SK-N-SH (cell line): Measurements from ENCODE around the gene DLG2. TPM values are rescaled to one million over a fixed set of nuclear protein-coding genes. Genes with fewer than 3 reads are reported as not detected.

Experiments used
- CTCF ChIA-PET: fragments of 300-600, 350-600 bp; formaldehyde crosslinking; extraction: SDS; loops from one replicate; lab custom pipeline; 2021; lab: Yijun Ruan, JAX
- POLR2A ChIA-PET: fragments of 350-600 bp; sonication (Branson Sonifier 250); formaldehyde crosslinking; extraction: SDS; loops from one replicate; lab custom pipeline; 2020; ENCODE audit warnings: antibody characterized with exemption, inconsistent platforms; lab: Yijun Ruan, JAX
- DNase-seq: peaks from one replicate; pipeline ENCODE4 v3.0.0; 2012
- H2AFZ ChIP-seq: fragments of 200-600 bp; sonication (generic); 2 replicates; pipeline ENCODE4 v1.8.1; 2016; ENCODE audit warnings: antibody characterized with exemption, mild to moderate bottlenecking, low read depth
- H3F3A ChIP-seq: fragments of 200-600 bp; sonication (generic); replicated peaks from 2 replicates; pipeline ENCODE3; 2016; ENCODE audit warnings: antibody characterized with exemption, mild to moderate bottlenecking; ENCODE audit not compliant: insufficient read depth
- H3K27ac ChIP-seq, 2 experiments: fragments of 200-500 bp in 1 of 2; fragments of 200-600 bp in 1 of 2; sonication (Bioruptor generic) in 1 of 2; sonication (generic), shearing (Covaris generic) in 1 of 2; 2 replicates each; pipeline versions ENCODE4 v1.5.1 to v1.6.1; 2014 to 2016; ENCODE audit warnings: low read depth in 2 of 2, inconsistent platforms in 1 of 2, low read length in 1 of 2, mild to moderate bottlenecking in 1 of 2, mixed read lengths in 1 of 2
- H3K27me3 ChIP-seq: fragments of 200-600 bp; sonication (generic), shearing (Covaris generic); 2 replicates; pipeline ENCODE4 v1.6.1; 2016; ENCODE audit warnings: mixed run types; ENCODE audit not compliant: insufficient read depth
- H3K36me3 ChIP-seq, 2 experiments: fragments of 200-500 bp in 1 of 2; fragments of 200-600 bp in 1 of 2; sonication (Bioruptor generic) in 1 of 2; sonication (generic) in 1 of 2; replicated peaks in 1 of 2; 2 replicates each; pipeline versions ENCODE3 to v1.5.1; 2014 to 2016; ENCODE audit warnings: low read length in 1 of 2, mild to moderate bottlenecking in 1 of 2; ENCODE audit not compliant: insufficient read depth in 2 of 2, control insufficient read depth in 1 of 2
- H3K4me1 ChIP-seq, 2 experiments: fragments of 200-500 bp in 1 of 2; fragments of 200-600 bp in 1 of 2; sonication (Bioruptor generic) in 1 of 2; sonication (generic), shearing (Covaris generic) in 1 of 2; 2 replicates each; pipeline versions ENCODE4 v1.5.1 to v1.6.1; 2014 to 2016; ENCODE audit warnings: low read depth in 1 of 2, low read length in 1 of 2, mixed run types in 1 of 2; ENCODE audit not compliant: insufficient read depth in 2 of 2, control insufficient read depth in 1 of 2
- H3K4me2 ChIP-seq: fragments of 200-600 bp; sonication (generic), shearing (Covaris generic); 2 replicates; pipeline ENCODE4 v1.6.1; 2017; ENCODE audit warnings: mixed run types
- H3K4me3 ChIP-seq, 2 experiments: fragments of 200-500 bp in 1 of 2; fragments of 200-600 bp in 1 of 2; sonication (Bioruptor generic) in 1 of 2; sonication (generic), shearing (Covaris generic) in 1 of 2; 2 replicates each; pipeline versions ENCODE4 v1.5.1 to v1.8.1; 2014 to 2016; ENCODE audit warnings: low read depth in 2 of 2, inconsistent platforms in 1 of 2, low read length in 1 of 2, mild to moderate bottlenecking in 1 of 2, mixed read lengths in 1 of 2, moderate library complexity in 1 of 2
- H3K79me2 ChIP-seq: fragments of 200-600 bp; sonication (generic); 2 replicates; pipeline ENCODE4 v1.8.1; 2017; ENCODE audit warnings: mild to moderate bottlenecking; ENCODE audit not compliant: insufficient read depth
- H3K9ac ChIP-seq: fragments of 200-600 bp; sonication (generic); 2 replicates; pipeline ENCODE4 v1.6.1; 2017; ENCODE audit warnings: mixed run types
- H3K9me2 ChIP-seq: fragments of 200-600 bp; sonication (generic); 2 replicates; pipeline ENCODE4 v1.6.1; 2017; ENCODE audit warnings: mixed run types
- H3K9me3 ChIP-seq: fragments of 200-600 bp; sonication (generic); 2 replicates; pipeline ENCODE4 v1.6.1; 2017; ENCODE audit warnings: mixed run types, mild to moderate bottlenecking, moderate library complexity
- H4K20me1 ChIP-seq: fragments of 200-600 bp; sonication (generic); 2 replicates; pipeline ENCODE4 v1.6.1; 2017; ENCODE audit warnings: mild to moderate bottlenecking, mixed run types; ENCODE audit not compliant: insufficient read depth
- CHD2 ChIP-seq: fragments of 150-350 bp; IDR thresholded peaks from 2 replicates; pipeline ENCODE4 v1.6.1; 2018; ENCODE audit warnings: low read length; ENCODE audit not compliant: partially characterized antibody
- EZH2phosphoT487 ChIP-seq: fragments of 200-600 bp; sonication (generic); IDR thresholded peaks from 2 replicates; pipeline ENCODE4 v1.6.1; 2017; ENCODE audit warnings: low read depth, mixed run types, mild to moderate bottlenecking, antibody characterized with exemption, moderate library complexity, borderline replicate concordance
- FOSL2 ChIP-seq: IDR thresholded peaks from 2 replicates; pipeline ENCODE4 v1.4.0; 2012; ENCODE audit warnings: low read depth, mild to moderate bottlenecking, moderate library complexity, borderline replicate concordance
- MAX ChIP-seq: IDR thresholded peaks from 2 replicates; pipeline ENCODE4 v1.4.0; 2012; ENCODE audit warnings: low read depth
- MEF2A ChIP-seq: IDR thresholded peaks from 2 replicates; pipeline ENCODE4 v1.4.0; 2012; ENCODE audit warnings: low read depth, borderline replicate concordance
- MXI1 ChIP-seq: IDR thresholded peaks from 2 replicates; pipeline ENCODE4 v1.6.1; 2012; ENCODE audit warnings: mild to moderate bottlenecking, low read depth, low read length, improper control_type of control experiment
- NFIC ChIP-seq: IDR thresholded peaks from 2 replicates; pipeline ENCODE4 v1.4.0; 2012; ENCODE audit warnings: borderline replicate concordance
- NRF1 ChIP-seq: IDR thresholded peaks from 2 replicates; pipeline ENCODE4 v1.6.1; 2012; ENCODE audit warnings: low read depth, mild to moderate bottlenecking, low read length
- POLR2AphosphoS5 ChIP-seq: IDR thresholded peaks from 2 replicates; pipeline ENCODE4 v1.6.1; 2012; ENCODE audit warnings: low read depth, low read length
- RXRA ChIP-seq: IDR thresholded peaks from 2 replicates; pipeline ENCODE4 v1.4.0; 2012; ENCODE audit warnings: low read depth, mild to moderate bottlenecking, borderline replicate concordance
- SIN3A ChIP-seq: IDR thresholded peaks from 2 replicates; pipeline ENCODE4 v1.6.1; 2012; ENCODE audit warnings: low read depth, mild to moderate bottlenecking, low read length, moderate library complexity, borderline replicate concordance
- SMC3 ChIP-seq: IDR thresholded peaks from 2 replicates; pipeline ENCODE4 v1.6.1; 2012; ENCODE audit warnings: low read depth, low read length, improper control_type of control experiment
- TCF12 ChIP-seq: IDR thresholded peaks from 2 replicates; pipeline ENCODE4 v1.4.0; 2012
- USF2 ChIP-seq: fragments of 150-350 bp; IDR thresholded peaks from 2 replicates; pipeline ENCODE4 v1.6.1; 2017; ENCODE audit warnings: antibody characterized with exemption, low read length, low read depth, borderline replicate concordance
- YY1 ChIP-seq: IDR thresholded peaks from 2 replicates; pipeline ENCODE4 v1.4.0; 2012; ENCODE audit warnings: low read depth, mild to moderate bottlenecking
- ZBTB33 ChIP-seq: IDR thresholded peaks from 2 replicates; pipeline ENCODE4 v1.4.0; 2012; ENCODE audit warnings: low read depth, borderline replicate concordance
- polyA plus RNA-seq, 3 experiments: library from polyadenylated mRNA; depleted of rRNA; stranded (reverse); fragments of >200 nt; gene quantifications; 2 replicates each; pipeline ENCODE4 v1.2.3, GENCODE V29; 2012
- TF ChIP-seq, protein P1 (sequence below): IDR thresholded peaks from 2 replicates; pipeline ENCODE4 v1.4.0; 2012; ENCODE audit warnings: low read depth, borderline replicate concordance
- TF ChIP-seq, protein P2 (sequence below): IDR thresholded peaks from 2 replicates; pipeline ENCODE4 v1.6.1; 2012; ENCODE audit warnings: mild to moderate bottlenecking, low read depth, low read length, moderate library complexity
- TF ChIP-seq, protein P3 (sequence below): fragments of 150-350 bp; IDR thresholded peaks from 2 replicates; pipeline ENCODE4 v1.6.1; 2016; ENCODE audit warnings: mild to moderate bottlenecking, low read depth, low read length

DLG2 gene
- polyA plus RNA-seq, 1 of the 3 experiments (the other 2 are of a cell fraction) = 0.21 TPM

GRCh38 chr11:85526564-85526963, 100.6 kb downstream of the DLG2 start:
- H3K4me3 ChIP-seq = no peak overlapping the region
- no peaks in the 10 kb centered on the region for H3K4me1 ChIP-seq
- H4K20me1 ChIP-seq = no peaks in the 10 kb centered on the region
- no peaks in the 10 kb centered on the region for H3K27me3 ChIP-seq
- POLR2A ChIA-PET = no interaction called here
- CTCF ChIA-PET = no interaction called here
- H3K79me2 ChIP-seq = no peaks in the 10 kb centered on the region
- no peak overlapping the region for H3K4me2 ChIP-seq
- no peaks in the 10 kb centered on the region for H3K9me3 ChIP-seq
- H3K27ac ChIP-seq = no peak overlapping the region
- no peak overlapping the region for H3K9ac ChIP-seq
- no peaks in the 10 kb centered on the region for H3K36me3 ChIP-seq
- no peaks in the 10 kb centered on the region for H3F3A ChIP-seq
- H3K9me2 ChIP-seq = no peaks in the 10 kb centered on the region
- H2AFZ ChIP-seq = no peak overlapping the region
- no peak for TF ChIP-seq MEF2A
- no peak for TF ChIP-seq USF2
- TF ChIP-seq, protein P1, sequence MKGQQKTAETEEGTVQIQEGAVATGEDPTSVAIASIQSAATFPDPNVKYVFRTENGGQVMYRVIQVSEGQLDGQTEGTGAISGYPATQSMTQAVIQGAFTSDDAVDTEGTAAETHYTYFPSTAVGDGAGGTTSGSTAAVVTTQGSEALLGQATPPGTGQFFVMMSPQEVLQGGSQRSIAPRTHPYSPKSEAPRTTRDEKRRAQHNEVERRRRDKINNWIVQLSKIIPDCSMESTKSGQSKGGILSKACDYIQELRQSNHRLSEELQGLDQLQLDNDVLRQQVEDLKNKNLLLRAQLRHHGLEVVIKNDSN = no peak
- no peak for TF ChIP-seq EZH2phosphoT487
- no peak for TF ChIP-seq NRF1
- no peak for TF ChIP-seq POLR2AphosphoS5
- no peak for TF ChIP-seq SMC3
- TF ChIP-seq TCF12 = no peak
- no peak for TF ChIP-seq FOSL2
- no peak for TF ChIP-seq MXI1
- TF ChIP-seq, protein P2, sequence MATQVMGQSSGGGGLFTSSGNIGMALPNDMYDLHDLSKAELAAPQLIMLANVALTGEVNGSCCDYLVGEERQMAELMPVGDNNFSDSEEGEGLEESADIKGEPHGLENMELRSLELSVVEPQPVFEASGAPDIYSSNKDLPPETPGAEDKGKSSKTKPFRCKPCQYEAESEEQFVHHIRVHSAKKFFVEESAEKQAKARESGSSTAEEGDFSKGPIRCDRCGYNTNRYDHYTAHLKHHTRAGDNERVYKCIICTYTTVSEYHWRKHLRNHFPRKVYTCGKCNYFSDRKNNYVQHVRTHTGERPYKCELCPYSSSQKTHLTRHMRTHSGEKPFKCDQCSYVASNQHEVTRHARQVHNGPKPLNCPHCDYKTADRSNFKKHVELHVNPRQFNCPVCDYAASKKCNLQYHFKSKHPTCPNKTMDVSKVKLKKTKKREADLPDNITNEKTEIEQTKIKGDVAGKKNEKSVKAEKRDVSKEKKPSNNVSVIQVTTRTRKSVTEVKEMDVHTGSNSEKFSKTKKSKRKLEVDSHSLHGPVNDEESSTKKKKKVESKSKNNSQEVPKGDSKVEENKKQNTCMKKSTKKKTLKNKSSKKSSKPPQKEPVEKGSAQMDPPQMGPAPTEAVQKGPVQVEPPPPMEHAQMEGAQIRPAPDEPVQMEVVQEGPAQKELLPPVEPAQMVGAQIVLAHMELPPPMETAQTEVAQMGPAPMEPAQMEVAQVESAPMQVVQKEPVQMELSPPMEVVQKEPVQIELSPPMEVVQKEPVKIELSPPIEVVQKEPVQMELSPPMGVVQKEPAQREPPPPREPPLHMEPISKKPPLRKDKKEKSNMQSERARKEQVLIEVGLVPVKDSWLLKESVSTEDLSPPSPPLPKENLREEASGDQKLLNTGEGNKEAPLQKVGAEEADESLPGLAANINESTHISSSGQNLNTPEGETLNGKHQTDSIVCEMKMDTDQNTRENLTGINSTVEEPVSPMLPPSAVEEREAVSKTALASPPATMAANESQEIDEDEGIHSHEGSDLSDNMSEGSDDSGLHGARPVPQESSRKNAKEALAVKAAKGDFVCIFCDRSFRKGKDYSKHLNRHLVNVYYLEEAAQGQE = no peak
- no peak for TF ChIP-seq RXRA
- no peak for TF ChIP-seq YY1
- no peak for TF ChIP-seq SIN3A
- no peak for TF ChIP-seq MAX
- TF ChIP-seq ZBTB33 = no peak
- TF ChIP-seq, protein P3, sequence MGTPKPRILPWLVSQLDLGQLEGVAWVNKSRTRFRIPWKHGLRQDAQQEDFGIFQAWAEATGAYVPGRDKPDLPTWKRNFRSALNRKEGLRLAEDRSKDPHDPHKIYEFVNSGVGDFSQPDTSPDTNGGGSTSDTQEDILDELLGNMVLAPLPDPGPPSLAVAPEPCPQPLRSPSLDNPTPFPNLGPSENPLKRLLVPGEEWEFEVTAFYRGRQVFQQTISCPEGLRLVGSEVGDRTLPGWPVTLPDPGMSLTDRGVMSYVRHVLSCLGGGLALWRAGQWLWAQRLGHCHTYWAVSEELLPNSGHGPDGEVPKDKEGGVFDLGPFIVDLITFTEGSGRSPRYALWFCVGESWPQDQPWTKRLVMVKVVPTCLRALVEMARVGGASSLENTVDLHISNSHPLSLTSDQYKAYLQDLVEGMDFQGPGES = no peak
- TF ChIP-seq NFIC = no peak
- TF ChIP-seq CHD2 = no peak
- TF ChIP-seq, all 33 proteins: peak for 0
- DNase-seq = no peak
